ENCODE measurements around the gene GREB1L.
A peak's percentile ranks its signal among the peaks of the same experiment; 100 is the strongest.

GREB1L gene

DNA sequence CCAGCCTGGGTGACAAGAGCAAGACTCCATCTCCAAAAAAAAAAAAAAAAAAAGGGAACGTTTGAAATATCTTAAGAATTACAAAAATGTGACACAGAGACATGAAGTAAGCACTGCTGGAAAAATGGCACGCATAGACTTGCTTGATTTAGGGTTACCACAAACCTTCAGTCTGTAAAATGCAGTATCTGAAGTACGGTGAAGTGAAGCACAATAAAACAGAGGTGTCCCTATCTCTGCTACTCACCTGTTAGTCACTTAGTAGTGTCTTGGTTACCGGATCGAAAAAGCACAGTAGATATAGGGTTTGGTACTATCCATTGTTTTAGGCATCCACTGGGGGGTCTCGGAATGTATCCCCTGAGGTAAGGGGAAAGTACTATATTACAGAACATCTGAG lies 11.6 kb upstream of the GREB1L start:
- no peak overlapping the region for H2AK5ac ChIP-seq (ENCODE audit: low read depth, low read length)
- H3K4me2 ChIP-seq (ENCODE audit: insufficient read depth, low read length, poor library complexity, severe bottlenecking), result no peak overlapping the region
- H2AFZ ChIP-seq (ENCODE audit: low read length), result no peak overlapping the region
- no peak overlapping the region for H2BK5ac ChIP-seq (ENCODE audit: low read length)
- H3K79me1 ChIP-seq (ENCODE audit: low read depth, low read length), result no peaks in the 10 kb centered on the region
- H3K18ac ChIP-seq (ENCODE audit: low read length), result no peak overlapping the region
- peaks cover 2 to 6% of the 10 kb centered on the region in 2 donors for H3K9me3 ChIP-seq (replicated peaks in 1 of 2; ENCODE audit: control insufficient read depth in 2 of 2, insufficient read depth in 1 of 2, low read depth in 1 of 2, low read length in 2 of 2)
- no peaks in the 10 kb centered on the region for H3K4me1 ChIP-seq (ENCODE audit: control insufficient read depth in 2 of 2, insufficient read depth in 1 of 2, low read depth in 1 of 2, low read length in 2 of 2)
- H3K23ac ChIP-seq (ENCODE audit: low read depth, low read length, poor library complexity), result no peak overlapping the region
- H2BK15ac ChIP-seq (ENCODE audit: low read length), result no peak overlapping the region
- no peak overlapping the region for H3K4ac ChIP-seq (ENCODE audit: low read length)
- no peak overlapping the region for H4K8ac ChIP-seq (ENCODE audit: low read depth, low read length)
- H2BK120ac ChIP-seq (ENCODE audit: low read depth, low read length), result no peak overlapping the region
- H3K36me3 ChIP-seq (replicated peaks in 1 of 2; ENCODE audit: control insufficient read depth in 2 of 2, insufficient read depth in 2 of 2, low read length in 2 of 2), result no peaks in the 10 kb centered on the region
- H3K27ac ChIP-seq (replicated peaks; ENCODE audit: low read length), result no peak overlapping the region
- H2BK12ac ChIP-seq (ENCODE audit: low read length), result no peak overlapping the region
- no peak overlapping the region for H4K91ac ChIP-seq (ENCODE audit: low read depth, low read length, poor library complexity)
- no peak overlapping the region for H3K14ac ChIP-seq (ENCODE audit: low read length)
- WGBS, 2 donors (ENCODE audit: extremely low coverage in 2 of 2, insufficient read length in 2 of 2, insufficient replicate concordance in 1 of 2), result no CpG with 5 or more reads among the region's 6 CpGs
- DNase-seq (ENCODE audit: low spot score), result no peak
- H3K9ac ChIP-seq (ENCODE audit: low read depth, low read length, poor library complexity), result no peak overlapping the region
- no peak overlapping the region for H3K4me3 ChIP-seq (ENCODE audit: low read length in 2 of 2)
- no peaks in the 10 kb centered on the region for H3K27me3 ChIP-seq (ENCODE audit: control insufficient read depth in 3 of 3, insufficient read depth in 3 of 3, low read depth in 1 of 3, low read length in 3 of 3)

DNA sequence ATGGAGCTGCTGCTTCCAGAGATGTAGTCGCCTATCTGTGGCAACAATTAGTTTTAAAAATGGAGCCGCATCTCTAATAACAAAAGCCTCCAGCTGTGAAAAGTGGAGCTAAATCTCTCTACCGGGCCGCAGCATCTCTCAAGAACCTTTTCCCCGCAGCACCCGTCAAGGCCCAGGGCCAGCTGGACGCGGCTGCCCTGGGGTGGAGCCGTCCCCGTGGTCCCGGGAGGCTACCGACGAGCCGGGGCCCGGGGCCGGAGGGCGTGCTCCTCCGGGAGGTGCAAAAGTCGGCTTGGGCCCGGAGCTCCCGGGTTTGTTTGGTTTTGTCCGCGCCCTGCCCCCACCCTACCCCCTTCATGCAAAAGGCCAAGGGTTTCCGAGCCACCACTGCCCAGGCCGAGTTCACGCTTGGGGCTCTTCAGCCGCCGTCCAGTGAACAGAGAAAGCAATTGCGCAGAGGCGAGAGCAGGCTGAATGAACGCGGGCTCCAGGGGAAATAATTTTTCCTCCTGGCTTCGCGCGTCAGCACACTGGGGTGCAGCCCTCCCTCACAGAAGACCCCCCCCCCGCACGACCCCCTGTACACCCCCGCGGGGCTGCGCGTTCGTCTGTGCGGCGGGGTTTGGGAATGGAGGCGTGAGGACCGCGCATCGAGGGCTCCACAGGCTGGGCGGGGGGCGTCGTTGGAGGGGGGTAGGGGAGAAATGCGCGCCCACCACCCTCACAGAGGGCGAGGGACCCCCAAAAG lies 557 bp upstream of the GREB1L start:
- no CpG with 5 or more reads among the region's 54 CpGs for WGBS, 2 donors (ENCODE audit: extremely low coverage in 2 of 2, insufficient read length in 2 of 2, insufficient replicate concordance in 1 of 2)
- no peak overlapping the region for H4K8ac ChIP-seq (ENCODE audit: low read depth, low read length)
- peak overlapping the region; percentile 77 for H2BK5ac ChIP-seq (ENCODE audit: low read length)
- peak overlapping the region; percentile 53 for H3K27ac ChIP-seq (replicated peaks; ENCODE audit: low read length)
- H3K14ac ChIP-seq (ENCODE audit: low read length), result peak overlapping the region; percentile 4
- H3K9me3 ChIP-seq (replicated peaks in 1 of 2; ENCODE audit: control insufficient read depth in 2 of 2, insufficient read depth in 1 of 2, low read depth in 1 of 2, low read length in 2 of 2), result peaks cover 2 to 16% of the 10 kb centered on the region in 2 donors
- H2BK12ac ChIP-seq (ENCODE audit: low read length), result no peak overlapping the region
- H3K27me3 ChIP-seq (ENCODE audit: control insufficient read depth in 3 of 3, insufficient read depth in 3 of 3, low read depth in 1 of 3, low read length in 3 of 3), result no peaks in the 10 kb centered on the region
- peaks cover 0 to 7% of the 10 kb centered on the region in 2 donors for H3K4me1 ChIP-seq (ENCODE audit: control insufficient read depth in 2 of 2, insufficient read depth in 1 of 2, low read depth in 1 of 2, low read length in 2 of 2)
- H3K4me2 ChIP-seq (ENCODE audit: insufficient read depth, low read length, poor library complexity, severe bottlenecking), result peak overlapping the region; percentile 67
- DNase-seq (ENCODE audit: low spot score), result peak; percentile 52
- no peaks in the 10 kb centered on the region for H3K79me1 ChIP-seq (ENCODE audit: low read depth, low read length)
- peak overlapping the region; percentile 48 for H2AK5ac ChIP-seq (ENCODE audit: low read depth, low read length)
- peak overlapping the region; percentile 69 for H2BK15ac ChIP-seq (ENCODE audit: low read length)
- H2BK120ac ChIP-seq (ENCODE audit: low read depth, low read length), result no peak overlapping the region
- peak overlapping the region; percentile 47 for H4K91ac ChIP-seq (ENCODE audit: low read depth, low read length, poor library complexity)
- H2AFZ ChIP-seq (ENCODE audit: low read length), result peak overlapping the region; percentile 95
- peaks cover 0 to 8% of the 10 kb centered on the region in 2 donors for H3K36me3 ChIP-seq (replicated peaks in 1 of 2; ENCODE audit: control insufficient read depth in 2 of 2, insufficient read depth in 2 of 2, low read length in 2 of 2)
- H3K18ac ChIP-seq (ENCODE audit: low read length), result peak overlapping the region; percentile 98
- H3K4me3 ChIP-seq (ENCODE audit: low read length in 2 of 2), result peak overlapping the region; percentile 78 to 96
- H3K9ac ChIP-seq (ENCODE audit: low read depth, low read length, poor library complexity), result peak overlapping the region; percentile 87
- no peak overlapping the region for H3K23ac ChIP-seq (ENCODE audit: low read depth, low read length, poor library complexity)
- H3K4ac ChIP-seq (ENCODE audit: low read length), result no peak overlapping the region

DNA sequence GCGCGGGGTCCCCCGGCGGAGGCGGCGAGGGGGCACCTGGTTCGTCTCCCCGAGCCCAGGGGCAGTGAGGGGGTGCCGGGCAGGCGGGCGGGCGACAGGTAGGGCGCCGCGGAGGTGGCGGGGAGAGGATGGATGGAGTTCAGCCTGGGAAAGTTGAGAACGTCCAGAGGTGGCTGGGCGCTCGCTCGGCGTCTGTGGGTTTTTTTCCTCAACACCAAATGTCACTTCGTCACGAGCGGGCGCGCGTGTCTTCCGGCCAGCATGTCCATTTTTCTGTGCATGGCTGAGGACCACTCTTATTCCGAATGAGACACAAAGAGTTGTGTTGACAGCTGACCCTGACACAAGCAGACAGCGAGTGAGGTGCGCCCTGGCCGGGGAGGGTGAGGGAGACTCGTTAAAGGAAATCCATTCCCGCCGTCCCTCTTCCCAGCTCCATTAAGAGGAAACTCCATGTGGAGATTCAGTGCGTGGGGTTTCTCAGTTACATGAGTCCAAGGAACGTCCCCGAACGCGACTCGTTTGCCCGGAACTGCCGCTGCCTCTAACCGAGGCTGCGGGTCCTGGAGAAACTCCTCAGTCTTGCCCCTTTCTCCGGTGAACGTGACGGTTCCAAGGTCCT lies 859 bp downstream of the GREB1L start:
- Histone ChIP-seq H4K8ac (ENCODE audit: low read depth, low read length) (no peak overlapping the region), H3K14ac (ENCODE audit: low read length) (peak overlapping the region; percentile 95), H2BK5ac (ENCODE audit: low read length) (peak overlapping the region; percentile 100), H2BK15ac (ENCODE audit: low read length) (peak overlapping the region; percentile 97), H3K4me2 (ENCODE audit: insufficient read depth, low read length, poor library complexity, severe bottlenecking) (peak overlapping the region; percentile 64), H3K27ac (replicated peaks; ENCODE audit: low read length) (peak overlapping the region; percentile 85), H3K9ac (ENCODE audit: low read depth, low read length, poor library complexity) (peak overlapping the region; percentile 97), H4K91ac (ENCODE audit: low read depth, low read length, poor library complexity) (no peak overlapping the region), H3K9me3 (replicated peaks in 1 of 2; ENCODE audit: control insufficient read depth in 2 of 2, insufficient read depth in 1 of 2, low read depth in 1 of 2, low read length in 2 of 2) (peaks cover 2 to 20% of the 10 kb centered on the region in 2 donors), H3K4ac (ENCODE audit: low read length) (peak overlapping the region; percentile 87), H3K27me3 (ENCODE audit: control insufficient read depth in 3 of 3, insufficient read depth in 3 of 3, low read depth in 1 of 3, low read length in 3 of 3) (no peaks in the 10 kb centered on the region), H2BK12ac (ENCODE audit: low read length) (peak overlapping the region; percentile 58), H3K18ac (ENCODE audit: low read length) (peak overlapping the region; percentile 100), H3K4me1 (ENCODE audit: control insufficient read depth in 2 of 2, insufficient read depth in 1 of 2, low read depth in 1 of 2, low read length in 2 of 2) (peaks cover 3 to 11% of the 10 kb centered on the region in 2 donors), H3K23ac (ENCODE audit: low read depth, low read length, poor library complexity) (peak overlapping the region; percentile 89), H2BK120ac (ENCODE audit: low read depth, low read length) (no peak overlapping the region), H3K36me3 (replicated peaks in 1 of 2; ENCODE audit: control insufficient read depth in 2 of 2, insufficient read depth in 2 of 2, low read length in 2 of 2) (peaks cover 0 to 23% of the 10 kb centered on the region in 2 donors), H3K4me3 (ENCODE audit: low read length in 2 of 2) (peak overlapping the region; percentile 95 to 96), H2AK5ac (ENCODE audit: low read depth, low read length) (peak overlapping the region; percentile 96), H3K79me1 (ENCODE audit: low read depth, low read length) (no peaks in the 10 kb centered on the region), H2AFZ (ENCODE audit: low read length) (peak overlapping the region; percentile 85)
- DNase-seq (ENCODE audit: low spot score), result no peak
- no CpG with 5 or more reads among the region's 48 CpGs for WGBS, 2 donors (ENCODE audit: extremely low coverage in 2 of 2, insufficient read length in 2 of 2, insufficient replicate concordance in 1 of 2)

DNA sequence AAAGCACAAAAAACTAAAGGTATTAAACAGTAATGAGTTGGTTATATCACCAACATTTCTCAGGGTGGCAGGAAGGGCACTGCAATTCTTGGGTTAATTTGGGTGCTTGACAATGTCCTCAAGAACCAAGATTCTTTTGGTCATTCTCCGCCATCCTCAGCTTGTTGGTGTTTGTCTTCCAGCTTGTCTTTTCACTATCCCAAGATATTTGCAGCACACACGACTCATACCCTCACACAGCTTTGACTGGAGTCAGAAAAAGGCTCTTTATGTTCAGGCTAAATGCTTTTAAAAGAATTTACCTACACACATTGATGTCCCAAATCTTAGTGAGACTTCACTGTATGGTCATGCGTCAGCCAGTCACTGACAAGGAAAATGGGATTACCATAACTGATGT lies 12.5 kb downstream of the GREB1L start:
- H4K91ac ChIP-seq (ENCODE audit: low read depth, low read length, poor library complexity), result no peak overlapping the region
- no peak overlapping the region for H3K23ac ChIP-seq (ENCODE audit: low read depth, low read length, poor library complexity)
- H3K36me3 ChIP-seq (replicated peaks in 1 of 2; ENCODE audit: control insufficient read depth in 2 of 2, insufficient read depth in 2 of 2, low read length in 2 of 2), result peaks cover 0 to 47% of the 10 kb centered on the region in 2 donors
- peaks cover 19 to 25% of the 10 kb centered on the region in 2 donors for H3K4me1 ChIP-seq (ENCODE audit: control insufficient read depth in 2 of 2, insufficient read depth in 1 of 2, low read depth in 1 of 2, low read length in 2 of 2)
- H3K4me2 ChIP-seq (ENCODE audit: insufficient read depth, low read length, poor library complexity, severe bottlenecking), result no peak overlapping the region
- H2BK120ac ChIP-seq (ENCODE audit: low read depth, low read length), result no peak overlapping the region
- H3K14ac ChIP-seq (ENCODE audit: low read length), result no peak overlapping the region
- no peaks in the 10 kb centered on the region for H3K9me3 ChIP-seq (replicated peaks in 1 of 2; ENCODE audit: control insufficient read depth in 2 of 2, insufficient read depth in 1 of 2, low read depth in 1 of 2, low read length in 2 of 2)
- H3K18ac ChIP-seq (ENCODE audit: low read length), result no peak overlapping the region
- WGBS, 2 donors (ENCODE audit: extremely low coverage in 2 of 2, insufficient read length in 2 of 2, insufficient replicate concordance in 1 of 2), result no CpG with 5 or more reads among the region's 3 CpGs
- no peak overlapping the region for H2BK5ac ChIP-seq (ENCODE audit: low read length)
- H2BK12ac ChIP-seq (ENCODE audit: low read length), result no peak overlapping the region
- no peak overlapping the region for H3K4me3 ChIP-seq (ENCODE audit: low read length in 2 of 2)
- H2AFZ ChIP-seq (ENCODE audit: low read length), result no peak overlapping the region
- H3K27ac ChIP-seq (replicated peaks; ENCODE audit: low read length), result peak overlapping the region; percentile 14
- H3K27me3 ChIP-seq (ENCODE audit: control insufficient read depth in 3 of 3, insufficient read depth in 3 of 3, low read depth in 1 of 3, low read length in 3 of 3), result no peaks in the 10 kb centered on the region
- H3K4ac ChIP-seq (ENCODE audit: low read length), result no peak overlapping the region
- no peak overlapping the region for H3K9ac ChIP-seq (ENCODE audit: low read depth, low read length, poor library complexity)
- no peak overlapping the region for H4K8ac ChIP-seq (ENCODE audit: low read depth, low read length)
- no peak overlapping the region for H2AK5ac ChIP-seq (ENCODE audit: low read depth, low read length)
- no peak for DNase-seq (ENCODE audit: low spot score)
- peaks cover 2% of the 10 kb centered on the region for H3K79me1 ChIP-seq (ENCODE audit: low read depth, low read length)
- H2BK15ac ChIP-seq (ENCODE audit: low read length), result no peak overlapping the region
